HUES48 (cell line): ENCODE data around the gene TTC28.
"Not testable (repeated sequence)": the region's sequence is repeated elsewhere in the genome, so short reads cannot be mapped to it uniquely, and the experiment has no call there.

Experiments
- H3K27ac ChIP-seq: one replicate; pipeline ENCODE4 v1.7.0; 2013; ENCODE audit warnings: low read depth, low read length, inconsistent platforms
- H3K27me3 ChIP-seq: 2 replicates; pipeline ENCODE4 v1.6.1; 2013; ENCODE audit warnings: mild to moderate bottlenecking, low read length; ENCODE audit not compliant: control insufficient read depth, insufficient read depth
- H3K36me3 ChIP-seq: 2 replicates; pipeline ENCODE4 v1.6.1; 2013; ENCODE audit warnings: low read length; ENCODE audit not compliant: control insufficient read depth, insufficient read depth
- H3K4me1 ChIP-seq: 2 replicates; pipeline ENCODE4 v1.6.1; 2013; ENCODE audit warnings: mild to moderate bottlenecking, low read length; ENCODE audit not compliant: control insufficient read depth, insufficient read depth
- H3K4me3 ChIP-seq: 2 replicates; pipeline ENCODE4 v1.5.1; 2013; ENCODE audit warnings: mild to moderate bottlenecking, low read depth, low read length
- H3K9ac ChIP-seq: 2 replicates; pipeline ENCODE4 v1.6.1; 2013; ENCODE audit warnings: mild to moderate bottlenecking, low read depth, low read length, moderate library complexity
- H3K9me3 ChIP-seq: 2 replicates; pipeline ENCODE4 v1.6.1; 2013; ENCODE audit warnings: low read length; ENCODE audit not compliant: control insufficient read depth, insufficient read depth

Gene TTC28

GRCh38 chr22:28679611-28680287 lies at the start of gene TTC28:
Gene TTC28 (minus strand): TSS chr22:28679840. CDS start chr22:28679723, 117 bp downstream.
- not testable (repeated sequence) for H3K27me3 ChIP-seq, H3K9me3 ChIP-seq, H3K27ac ChIP-seq, H3K36me3 ChIP-seq, H3K4me1 ChIP-seq
- Histone ChIP-seq H3K9ac (0 out of 2 replicates have a peak within 1 kb of the TSS, but pooled peaks have one; percentile 56), H3K4me3 (peak within 1 kb of the TSS; percentile 79)

- Histone ChIP-seq H3K4me1 (no peaks in the 10 kb centered on the region), H3K36me3 (peaks cover 74% of the 10 kb centered on the region), H3K27ac (no peak overlapping the region), H3K27me3 (no peaks in the 10 kb centered on the region), H3K9me3 (no peaks in the 10 kb centered on the region), H3K4me3 (no peak overlapping the region), H3K9ac (no peak overlapping the region)
These were observed 49.1 kb upstream of the TTC28 start for GRCh38 chr22:28728621-28729313.

GRCh38 chr22:28728002-28728401 lies 48.4 kb upstream of the TTC28 start:
- H3K27ac ChIP-seq, result no peak overlapping the region
- no peaks in the 10 kb centered on the region for H3K9me3 ChIP-seq
- H3K4me1 ChIP-seq, result no peaks in the 10 kb centered on the region
- H3K27me3 ChIP-seq, result no peaks in the 10 kb centered on the region
- no peak overlapping the region for H3K4me3 ChIP-seq
- no peak overlapping the region for H3K9ac ChIP-seq
- peaks cover 72% of the 10 kb centered on the region for H3K36me3 ChIP-seq

GRCh38 chr22:28718044-28718443 lies 38.4 kb upstream of the TTC28 start:
- no peaks in the 10 kb centered on the region for H3K4me1 ChIP-seq
- peaks cover 58% of the 10 kb centered on the region for H3K36me3 ChIP-seq
- no peaks in the 10 kb centered on the region for H3K9me3 ChIP-seq
- H3K27me3 ChIP-seq, result no peaks in the 10 kb centered on the region
- no peak overlapping the region for H3K27ac ChIP-seq
- no peak overlapping the region for H3K9ac ChIP-seq
- no peak overlapping the region for H3K4me3 ChIP-seq

GRCh38 chr22:28716686-28717085 lies 37.0 kb upstream of the TTC28 start:
- H3K27me3 ChIP-seq, result no peaks in the 10 kb centered on the region
- no peaks in the 10 kb centered on the region for H3K4me1 ChIP-seq
- no peak overlapping the region for H3K9ac ChIP-seq
- H3K36me3 ChIP-seq, result peaks cover 59% of the 10 kb centered on the region
- no peak overlapping the region for H3K27ac ChIP-seq
- H3K4me3 ChIP-seq, result no peak overlapping the region
- no peaks in the 10 kb centered on the region for H3K9me3 ChIP-seq

GRCh38 chr22:28715611-28716010 lies 36.0 kb upstream of the TTC28 start:
- Histone ChIP-seq H3K9me3 (no peaks in the 10 kb centered on the region), H3K36me3 (peaks cover 59% of the 10 kb centered on the region), H3K27ac (no peak overlapping the region), H3K4me3 (no peak overlapping the region), H3K27me3 (no peaks in the 10 kb centered on the region), H3K4me1 (no peaks in the 10 kb centered on the region), H3K9ac (no peak overlapping the region)

GRCh38 chr22:28714043-28714628 lies 34.5 kb upstream of the TTC28 start:
- Histone ChIP-seq H3K4me1 (no peaks in the 10 kb centered on the region), H3K27ac (no peak overlapping the region), H3K36me3 (peaks cover 61% of the 10 kb centered on the region), H3K27me3 (no peaks in the 10 kb centered on the region), H3K9me3 (no peaks in the 10 kb centered on the region), H3K9ac (no peak overlapping the region), H3K4me3 (no peak overlapping the region)

GRCh38 chr22:28711820-28712777 lies 32.5 kb upstream of the TTC28 start:
- H3K9ac ChIP-seq, result no peak overlapping the region
- H3K27ac ChIP-seq, result peak overlapping the region; percentile 56
- no peak overlapping the region for H3K4me3 ChIP-seq
- H3K4me1 ChIP-seq, result no peaks in the 10 kb centered on the region
- H3K9me3 ChIP-seq, result no peaks in the 10 kb centered on the region
- H3K36me3 ChIP-seq, result peaks cover 60% of the 10 kb centered on the region
- H3K27me3 ChIP-seq, result no peaks in the 10 kb centered on the region

- H3K36me3 ChIP-seq, result peaks cover 60% of the 10 kb centered on the region
- no peaks in the 10 kb centered on the region for H3K9me3 ChIP-seq
- H3K27ac ChIP-seq, result no peak overlapping the region
- H3K4me3 ChIP-seq, result no peak overlapping the region
- no peak overlapping the region for H3K9ac ChIP-seq
- no peaks in the 10 kb centered on the region for H3K27me3 ChIP-seq
- H3K4me1 ChIP-seq, result no peaks in the 10 kb centered on the region
These were observed 31.7 kb upstream of the TTC28 start for GRCh38 chr22:28711341-28711740.

GRCh38 chr22:28710576-28711191 lies 31.0 kb upstream of the TTC28 start:
- no peak overlapping the region for H3K27ac ChIP-seq
- H3K36me3 ChIP-seq, result peaks cover 65% of the 10 kb centered on the region
- no peaks in the 10 kb centered on the region for H3K4me1 ChIP-seq
- no peaks in the 10 kb centered on the region for H3K9me3 ChIP-seq
- H3K27me3 ChIP-seq, result no peaks in the 10 kb centered on the region
- no peak overlapping the region for H3K9ac ChIP-seq
- no peak overlapping the region for H3K4me3 ChIP-seq
